ENCODE data around the gene SERPINB1.

- TF ChIP-seq CTCF (IDR thresholded peaks at IDR 0.05; ENCODE audit: insufficient read depth, low read length, poor library complexity, severe bottlenecking) = no peak
- TF ChIP-seq EZH2phosphoT487 (conservative IDR thresholded peaks at IDR 0.05; ENCODE audit: low read length) = no peak
Measured at GRCh38 chr6:2852514-2852855, 10.8 kb upstream of the SERPINB1 start.

All from SU-DHL-6 (cell line).